ENCODE measurements around the gene MARVELD1.

DNA sequence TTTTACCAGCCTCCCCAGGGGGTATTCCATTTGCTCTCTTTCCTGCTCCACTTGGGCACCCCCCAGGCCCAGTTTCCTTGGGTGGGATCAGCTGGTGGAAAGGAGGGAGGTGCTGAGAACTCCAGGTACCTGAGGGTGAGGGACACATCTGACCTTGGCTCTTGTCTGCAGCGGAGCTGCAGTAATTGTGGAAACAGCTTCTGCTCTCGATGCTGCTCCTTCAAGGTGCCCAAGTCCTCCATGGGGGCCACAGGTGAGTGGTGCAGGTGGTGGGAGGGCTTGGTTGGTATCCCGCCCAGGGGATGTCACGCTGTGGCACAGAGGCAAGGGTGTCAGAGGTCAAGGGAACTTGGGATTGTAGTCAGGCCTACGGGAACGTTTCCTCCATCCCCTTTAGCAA, 43.9 kb downstream of the MARVELD1 start:
- TF ChIP-seq, protein P1, sequence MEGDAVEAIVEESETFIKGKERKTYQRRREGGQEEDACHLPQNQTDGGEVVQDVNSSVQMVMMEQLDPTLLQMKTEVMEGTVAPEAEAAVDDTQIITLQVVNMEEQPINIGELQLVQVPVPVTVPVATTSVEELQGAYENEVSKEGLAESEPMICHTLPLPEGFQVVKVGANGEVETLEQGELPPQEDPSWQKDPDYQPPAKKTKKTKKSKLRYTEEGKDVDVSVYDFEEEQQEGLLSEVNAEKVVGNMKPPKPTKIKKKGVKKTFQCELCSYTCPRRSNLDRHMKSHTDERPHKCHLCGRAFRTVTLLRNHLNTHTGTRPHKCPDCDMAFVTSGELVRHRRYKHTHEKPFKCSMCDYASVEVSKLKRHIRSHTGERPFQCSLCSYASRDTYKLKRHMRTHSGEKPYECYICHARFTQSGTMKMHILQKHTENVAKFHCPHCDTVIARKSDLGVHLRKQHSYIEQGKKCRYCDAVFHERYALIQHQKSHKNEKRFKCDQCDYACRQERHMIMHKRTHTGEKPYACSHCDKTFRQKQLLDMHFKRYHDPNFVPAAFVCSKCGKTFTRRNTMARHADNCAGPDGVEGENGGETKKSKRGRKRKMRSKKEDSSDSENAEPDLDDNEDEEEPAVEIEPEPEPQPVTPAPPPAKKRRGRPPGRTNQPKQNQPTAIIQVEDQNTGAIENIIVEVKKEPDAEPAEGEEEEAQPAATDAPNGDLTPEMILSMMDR (conservative IDR thresholded peaks at IDR 0.05; ENCODE audit: low read depth, low read length), result no peak
- no peak for TF ChIP-seq EZH2phosphoT487 (IDR thresholded peaks at IDR 0.05; ENCODE audit: borderline replicate concordance, low read length)

Measured in PC-3 (cell line).